Loucy (cell line): Measurements from ENCODE around the gene MOGAT1.

Experiments used
- H2AFZ ChIP-seq: fragments of 200-600 bp; sonication (generic); 2 replicates; pipeline ENCODE4 v1.6.0; 2016; ENCODE audit warnings: antibody characterized with exemption, mild to moderate bottlenecking, low read length, moderate library complexity
- H3F3A ChIP-seq: fragments of 200-600 bp; 2 replicates; pipeline ENCODE4 v1.6.0; 2016; ENCODE audit warnings: antibody characterized with exemption, low read depth, mild to moderate bottlenecking
- H3K27me3 ChIP-seq: fragments of 200-600 bp; sonication (generic); 2 replicates; pipeline ENCODE4 v1.6.1; 2014; ENCODE audit warnings: low read length, mild to moderate bottlenecking; ENCODE audit not compliant: insufficient read depth, poor library complexity, severe bottlenecking
- H3K36me3 ChIP-seq: fragments of 200-600 bp; sonication (generic); 2 replicates; pipeline ENCODE4 v1.6.1; 2016; ENCODE audit warnings: low read length; ENCODE audit not compliant: insufficient read depth
- H3K4me1 ChIP-seq: fragments of 200-600 bp; sonication (generic); 2 replicates; pipeline ENCODE4 v1.5.1; 2014; ENCODE audit warnings: low read length, mild to moderate bottlenecking; ENCODE audit not compliant: insufficient read depth, poor library complexity, severe bottlenecking
- H3K4me2 ChIP-seq: fragments of 200-600 bp; sonication (generic); 2 replicates; pipeline ENCODE4 v1.6.0; 2014; ENCODE audit warnings: antibody characterized with exemption, low read length, low read depth, mild to moderate bottlenecking; ENCODE audit not compliant: poor library complexity, severe bottlenecking
- H3K4me3 ChIP-seq: fragments of 200-600 bp; sonication (generic); 2 replicates; pipeline ENCODE4 v1.5.1; 2014; ENCODE audit warnings: low read length, mild to moderate bottlenecking, mixed read lengths; ENCODE audit not compliant: poor library complexity, severe bottlenecking
- H3K79me2 ChIP-seq: fragments of 200-600 bp; sonication (generic); 2 replicates; pipeline ENCODE4 v1.6.1; 2014; ENCODE audit warnings: low read length; ENCODE audit not compliant: insufficient read depth
- H3K9ac ChIP-seq: fragments of 200-600 bp; sonication (generic); 2 replicates; pipeline ENCODE4 v1.6.0; 2014; ENCODE audit warnings: mild to moderate bottlenecking, low read depth, low read length, moderate library complexity; ENCODE audit not compliant: poor library complexity, severe bottlenecking
- H3K9me2 ChIP-seq: fragments of 200-600 bp; sonication (generic); replicated peaks from 2 replicates; pipeline ENCODE4 v1.6.1; 2016; ENCODE audit warnings: low read depth, low read length, mixed read lengths
- H3K9me3 ChIP-seq: fragments of 200-600 bp; sonication (generic); 2 replicates; pipeline ENCODE4 v1.6.1; 2014; ENCODE audit warnings: mild to moderate bottlenecking, antibody characterized with exemption, low read length, low read depth; ENCODE audit not compliant: insufficient read depth
- H4K20me1 ChIP-seq: fragments of 200-600 bp; sonication (generic); 2 replicates; pipeline ENCODE4 v1.6.0; 2014; ENCODE audit warnings: antibody characterized with exemption, low read length, mild to moderate bottlenecking; ENCODE audit not compliant: insufficient read depth, poor library complexity, severe bottlenecking
- EZH2phosphoT487 ChIP-seq: fragments of 200-600 bp; IDR thresholded peaks from 2 replicates; pipeline ENCODE4 v1.6.1; 2018; ENCODE audit warnings: antibody characterized with exemption, mild to moderate bottlenecking, moderate library complexity, borderline replicate concordance
- TF ChIP-seq, protein P1 (sequence below): fragments of 200-600 bp; sonication (generic); conservative IDR thresholded peaks from 2 replicates; pipeline ENCODE4 v1.5.1; 2014; ENCODE audit warnings: mild to moderate bottlenecking, antibody characterized with exemption, low read length

Gene MOGAT1

GRCh38 chr2:222750533-222750932 lies 79.1 kb downstream of the MOGAT1 start:
- no peaks in the 10 kb centered on the region for H4K20me1 ChIP-seq
- no peaks in the 10 kb centered on the region for H3K4me1 ChIP-seq
- H3K9me3 ChIP-seq = no peaks in the 10 kb centered on the region
- no peak overlapping the region for H3K4me2 ChIP-seq
- no peak overlapping the region for H2AFZ ChIP-seq
- no peaks in the 10 kb centered on the region for H3K9me2 ChIP-seq
- H3K27me3 ChIP-seq = no peaks in the 10 kb centered on the region
- H3K36me3 ChIP-seq = no peaks in the 10 kb centered on the region
- no peak overlapping the region for H3K4me3 ChIP-seq
- H3K79me2 ChIP-seq = no peaks in the 10 kb centered on the region
- no peaks in the 10 kb centered on the region for H3F3A ChIP-seq
- H3K9ac ChIP-seq = no peak overlapping the region
- no peak for TF ChIP-seq EZH2phosphoT487
- TF ChIP-seq, protein P1, sequence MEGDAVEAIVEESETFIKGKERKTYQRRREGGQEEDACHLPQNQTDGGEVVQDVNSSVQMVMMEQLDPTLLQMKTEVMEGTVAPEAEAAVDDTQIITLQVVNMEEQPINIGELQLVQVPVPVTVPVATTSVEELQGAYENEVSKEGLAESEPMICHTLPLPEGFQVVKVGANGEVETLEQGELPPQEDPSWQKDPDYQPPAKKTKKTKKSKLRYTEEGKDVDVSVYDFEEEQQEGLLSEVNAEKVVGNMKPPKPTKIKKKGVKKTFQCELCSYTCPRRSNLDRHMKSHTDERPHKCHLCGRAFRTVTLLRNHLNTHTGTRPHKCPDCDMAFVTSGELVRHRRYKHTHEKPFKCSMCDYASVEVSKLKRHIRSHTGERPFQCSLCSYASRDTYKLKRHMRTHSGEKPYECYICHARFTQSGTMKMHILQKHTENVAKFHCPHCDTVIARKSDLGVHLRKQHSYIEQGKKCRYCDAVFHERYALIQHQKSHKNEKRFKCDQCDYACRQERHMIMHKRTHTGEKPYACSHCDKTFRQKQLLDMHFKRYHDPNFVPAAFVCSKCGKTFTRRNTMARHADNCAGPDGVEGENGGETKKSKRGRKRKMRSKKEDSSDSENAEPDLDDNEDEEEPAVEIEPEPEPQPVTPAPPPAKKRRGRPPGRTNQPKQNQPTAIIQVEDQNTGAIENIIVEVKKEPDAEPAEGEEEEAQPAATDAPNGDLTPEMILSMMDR = no peak

DNA sequence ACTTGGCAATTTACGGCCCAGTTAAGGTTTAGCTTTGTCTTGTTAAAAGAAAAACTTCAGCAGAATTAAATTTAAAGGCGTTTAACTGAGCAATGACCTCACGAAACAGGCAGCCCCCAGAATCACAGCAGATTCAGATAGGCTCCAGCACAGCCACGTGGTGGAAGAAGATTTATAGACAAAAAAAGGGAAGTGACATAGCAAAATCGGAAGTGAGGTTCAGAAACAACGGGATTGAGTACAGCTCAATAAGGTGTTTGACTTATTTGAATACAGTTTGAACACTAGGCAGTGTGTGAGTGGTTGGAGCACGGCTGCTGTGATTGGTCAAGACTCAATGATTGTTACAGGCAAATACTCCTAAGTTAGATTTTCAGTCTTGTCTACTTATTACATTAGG lies 79.8 kb downstream of the MOGAT1 start:
- no peaks in the 10 kb centered on the region for H3K79me2 ChIP-seq

GRCh38 chr2:222751821-222752719 lies 80.6 kb downstream of the MOGAT1 start:
- Histone ChIP-seq H3K9ac (no peak overlapping the region), H2AFZ (no peak overlapping the region), H3K4me2 (no peak overlapping the region), H3K36me3 (no peaks in the 10 kb centered on the region), H3K9me2 (no peaks in the 10 kb centered on the region), H3F3A (no peaks in the 10 kb centered on the region), H3K4me1 (no peaks in the 10 kb centered on the region), H3K79me2 (no peaks in the 10 kb centered on the region), H3K4me3 (no peak overlapping the region), H3K27me3 (no peaks in the 10 kb centered on the region), H4K20me1 (no peaks in the 10 kb centered on the region), H3K9me3 (no peaks in the 10 kb centered on the region)
- TF ChIP-seq, protein P1 = no peak
- TF ChIP-seq EZH2phosphoT487 = no peak

More for the DNA sequence above, 79.8 kb downstream of the MOGAT1 start:
- Histone ChIP-seq H3K9ac (no peak overlapping the region), H2AFZ (no peak overlapping the region), H3K4me1 (no peaks in the 10 kb centered on the region), H3K27me3 (no peaks in the 10 kb centered on the region), H3K4me2 (no peak overlapping the region), H3K4me3 (no peak overlapping the region), H3K9me3 (no peaks in the 10 kb centered on the region), H3K9me2 (no peaks in the 10 kb centered on the region), H3K36me3 (no peaks in the 10 kb centered on the region), H4K20me1 (no peaks in the 10 kb centered on the region), H3F3A (no peaks in the 10 kb centered on the region)
- no peak for TF ChIP-seq EZH2phosphoT487
- TF ChIP-seq, protein P1 = no peak
